CD4-positive, alpha-beta T cell (primary cell): ENCODE data around the gene CCDC89. TPM values are rescaled to one million over a fixed set of nuclear protein-coding genes. Genes with fewer than 3 reads are reported as not detected.

Source experiments
- ATAC-seq: fragments of 200-7000 bp; cut with Tn5 transposase; one replicate; pipeline ENCODE4 v1.10.0; 2022; ENCODE audit warnings: mild to moderate bottlenecking; ENCODE audit not compliant: poor library complexity
- CTCF ChIA-PET: fragments of 350-600 bp; sonication (Branson Sonifier 250); formaldehyde crosslinking; loops from one replicate; lab custom pipeline; 2021; ENCODE audit warnings: antibody characterized with exemption, inconsistent platforms; lab: Charles Lee
- POLR2A ChIA-PET: fragments of 350-600 bp; sonication (Branson Sonifier 250); formaldehyde crosslinking; loops from one replicate; lab custom pipeline; 2021; ENCODE audit warnings: antibody characterized with exemption, inconsistent platforms; lab: Charles Lee
- DNase-seq, 14 experiments: peaks; one replicate each; pipeline ENCODE4 v3.0.0-alpha.2; 2013 to 2020; ENCODE audit warnings: mixed read lengths in 2 of 14
- H3K27ac ChIP-seq, 2 donors: one replicate each; pipeline versions ENCODE4 v1.5.1 to v1.7.0; 2013; ENCODE audit warnings: low read length in 2 of 2, low read depth in 1 of 2, mild to moderate bottlenecking in 1 of 2
- H3K27me3 ChIP-seq, 2 experiments: 1 replicate in 1 of 2; 2 replicates in 1 of 2; pipeline versions ENCODE4 v1.6.1 to v1.7.0; 2013; ENCODE audit warnings: low read length in 2 of 2, control low read depth in 1 of 2, mild to moderate bottlenecking in 1 of 2, moderate library complexity in 1 of 2; ENCODE audit not compliant: insufficient read depth in 2 of 2, control insufficient read depth in 1 of 2
- H3K36me3 ChIP-seq: one replicate; pipeline ENCODE4 v1.6.1; 2013; ENCODE audit warnings: low read length, control low read depth; ENCODE audit not compliant: insufficient read depth
- H3K4me1 ChIP-seq: one replicate; pipeline ENCODE4 v1.6.1; 2013; ENCODE audit warnings: low read length, control low read depth; ENCODE audit not compliant: insufficient read depth
- H3K4me3 ChIP-seq: one replicate; pipeline ENCODE4 v1.5.1; 2013; ENCODE audit warnings: mild to moderate bottlenecking, low read length, moderate library complexity
- H3K9me3 ChIP-seq, 2 experiments: 1 replicate in 1 of 2; 2 replicates in 1 of 2; pipeline versions ENCODE4 v1.6.1 to v1.7.0; 2013; ENCODE audit warnings: low read length in 2 of 2, mild to moderate bottlenecking in 2 of 2, control low read depth in 1 of 2, moderate library complexity in 1 of 2; ENCODE audit not compliant: control insufficient read depth in 1 of 2, insufficient read depth in 1 of 2
- H3K27ac Mint-ChIP-seq: one replicate; pipeline ENCODE4 v1.8.0; 2020; ENCODE audit warnings: mixed read lengths
- H3K27me3 Mint-ChIP-seq: one replicate; pipeline ENCODE4 v1.8.0; 2021; ENCODE audit warnings: mixed read lengths
- H3K36me3 Mint-ChIP-seq: one replicate; pipeline ENCODE4 v1.8.0; 2021; ENCODE audit warnings: low read depth, mixed read lengths
- H3K4me1 Mint-ChIP-seq: one replicate; pipeline ENCODE4 v1.8.0; 2021; ENCODE audit warnings: low read depth, mixed read lengths
- H3K4me3 Mint-ChIP-seq: one replicate; pipeline ENCODE4 v1.8.0; 2020; ENCODE audit warnings: mild to moderate bottlenecking, mixed read lengths
- H3K9me3 Mint-ChIP-seq: one replicate; pipeline ENCODE4 v1.8.0; 2020; ENCODE audit warnings: mixed read lengths
- CTCF ChIP-seq: fragments of 200-600 bp; IDR thresholded peaks from one replicate; pipeline ENCODE4 v1.8.0; 2022; ENCODE audit warnings: antibody characterized with exemption, mild to moderate bottlenecking
- intact Hi-C, 2 experiments: fragments of 100-400 bp; cut with DNase I in 1 of 2; cut with micrococcal nuclease in 1 of 2; formaldehyde crosslinking; loops; one replicate each; pipeline versions ENCODE4 v1.15.1 to v1.9.0; 2023 to 2025; cut with DNase I, micrococcal nuclease
- total RNA-seq, 174 experiments: library from RNA in 2 of 174; stranded (reverse) in 2 of 174; gene quantifications; one replicate each; pipeline ENCODE4 v1.2.3 and lab custom pipeline; 2021 to 2026

The CCDC89 gene
- total RNA-seq, 2 experiments from 2014 or later, result not detected

DNA sequence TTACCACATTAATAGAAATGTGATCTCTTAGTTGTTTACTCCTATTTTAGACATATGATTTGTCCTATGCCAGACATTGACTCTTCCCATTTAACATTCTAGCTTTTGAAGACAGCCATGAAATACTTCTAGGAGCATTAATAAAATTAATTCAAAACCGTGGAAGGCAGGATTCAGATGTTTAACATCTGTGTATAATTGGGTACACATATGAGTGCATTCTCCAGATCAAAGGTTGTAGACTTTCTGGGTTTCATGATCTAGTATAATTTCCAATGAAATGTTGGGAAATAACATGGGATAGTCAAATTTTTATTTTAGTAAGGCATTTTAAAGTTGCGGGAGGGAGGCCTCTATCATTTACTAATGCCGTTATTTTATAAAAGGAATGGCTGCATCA is 35.2 kb upstream of the CCDC89 start:
- Mint-ChIP-seq H3K4me1 (no peaks in the 10 kb centered on the region), H3K27ac (no peak overlapping the region), H3K36me3 (peaks cover 21% of the 10 kb centered on the region), H3K27me3 (no peaks in the 10 kb centered on the region), H3K9me3 (no peaks in the 10 kb centered on the region), H3K4me3 (no peak overlapping the region)
- ATAC-seq (no peak), DNase-seq (no peak)
- Histone ChIP-seq H3K27me3 (no peaks in the 10 kb centered on the region), H3K4me1 (no peaks in the 10 kb centered on the region), H3K9me3 (no peaks in the 10 kb centered on the region), H3K36me3 (peaks cover 3% of the 10 kb centered on the region), H3K4me3 (no peak overlapping the region), H3K27ac (no peak overlapping the region)
- TF ChIP-seq CTCF, result no peak
- ChIA-PET CTCF (no interaction called here), POLR2A (no interaction called here)
- intact Hi-C loops, result no loop called here

- Mint-ChIP-seq H3K27ac (no peak overlapping the region), H3K36me3 (peaks cover 14% of the 10 kb centered on the region), H3K27me3 (no peaks in the 10 kb centered on the region), H3K9me3 (no peaks in the 10 kb centered on the region), H3K4me1 (no peaks in the 10 kb centered on the region), H3K4me3 (no peak overlapping the region)
- no peak for TF ChIP-seq CTCF
- Histone ChIP-seq H3K27me3 (no peaks in the 10 kb centered on the region), H3K4me1 (no peaks in the 10 kb centered on the region), H3K4me3 (no peak overlapping the region), H3K9me3 (no peaks in the 10 kb centered on the region), H3K36me3 (peaks cover 4% of the 10 kb centered on the region), H3K27ac (no peak overlapping the region)
- intact Hi-C loops, result no loop called here
- DNase-seq (no peak), ATAC-seq (no peak)
- POLR2A ChIA-PET, result no interaction called here
- CTCF ChIA-PET, result no interaction called here
Measured at GRCh38 chr11:85718991-85719807, 33.2 kb upstream of the CCDC89 start.

- POLR2A ChIA-PET, result no interaction called here
- Mint-ChIP-seq H3K9me3 (no peaks in the 10 kb centered on the region), H3K4me1 (no peaks in the 10 kb centered on the region), H3K27ac (no peak overlapping the region), H3K4me3 (no peak overlapping the region), H3K27me3 (no peaks in the 10 kb centered on the region), H3K36me3 (peaks cover 14% of the 10 kb centered on the region)
- ATAC-seq (no peak), DNase-seq (no peak)
- Histone ChIP-seq H3K27me3 (no peaks in the 10 kb centered on the region), H3K27ac (no peak overlapping the region), H3K4me3 (no peak overlapping the region), H3K9me3 (no peaks in the 10 kb centered on the region), H3K4me1 (no peaks in the 10 kb centered on the region), H3K36me3 (peaks cover 7% of the 10 kb centered on the region)
- intact Hi-C loops, result no loop called here
- TF ChIP-seq CTCF, result no peak
- CTCF ChIA-PET, result no interaction called here
Measured at GRCh38 chr11:85718126-85718943, 32.3 kb upstream of the CCDC89 start.
